Loucy (cell line): Measurements from ENCODE around the gene APOBEC4.

Experiments
- EZH2phosphoT487 ChIP-seq: fragments of 200-600 bp; IDR thresholded peaks from 2 replicates; pipeline ENCODE4 v1.6.1; 2018; ENCODE audit warnings: antibody characterized with exemption, mild to moderate bottlenecking, moderate library complexity, borderline replicate concordance
- TF ChIP-seq, protein P1 (sequence below): fragments of 200-600 bp; sonication (generic); conservative IDR thresholded peaks from 2 replicates; pipeline ENCODE4 v1.5.1; 2014; ENCODE audit warnings: mild to moderate bottlenecking, antibody characterized with exemption, low read length

GRCh38 chr1:183600634-183601033, 52.5 kb downstream of the APOBEC4 start:
- TF ChIP-seq, protein P1, sequence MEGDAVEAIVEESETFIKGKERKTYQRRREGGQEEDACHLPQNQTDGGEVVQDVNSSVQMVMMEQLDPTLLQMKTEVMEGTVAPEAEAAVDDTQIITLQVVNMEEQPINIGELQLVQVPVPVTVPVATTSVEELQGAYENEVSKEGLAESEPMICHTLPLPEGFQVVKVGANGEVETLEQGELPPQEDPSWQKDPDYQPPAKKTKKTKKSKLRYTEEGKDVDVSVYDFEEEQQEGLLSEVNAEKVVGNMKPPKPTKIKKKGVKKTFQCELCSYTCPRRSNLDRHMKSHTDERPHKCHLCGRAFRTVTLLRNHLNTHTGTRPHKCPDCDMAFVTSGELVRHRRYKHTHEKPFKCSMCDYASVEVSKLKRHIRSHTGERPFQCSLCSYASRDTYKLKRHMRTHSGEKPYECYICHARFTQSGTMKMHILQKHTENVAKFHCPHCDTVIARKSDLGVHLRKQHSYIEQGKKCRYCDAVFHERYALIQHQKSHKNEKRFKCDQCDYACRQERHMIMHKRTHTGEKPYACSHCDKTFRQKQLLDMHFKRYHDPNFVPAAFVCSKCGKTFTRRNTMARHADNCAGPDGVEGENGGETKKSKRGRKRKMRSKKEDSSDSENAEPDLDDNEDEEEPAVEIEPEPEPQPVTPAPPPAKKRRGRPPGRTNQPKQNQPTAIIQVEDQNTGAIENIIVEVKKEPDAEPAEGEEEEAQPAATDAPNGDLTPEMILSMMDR = no peak
- no peak for TF ChIP-seq EZH2phosphoT487
